ENCODE data around the gene KRT32.

The KRT32 gene

GRCh38 chr17:41498276-41498675 is 31.1 kb upstream of the KRT32 start:
- H3K14ac ChIP-seq (ENCODE audit: low read length) = no peak overlapping the region
- H3K9ac ChIP-seq (ENCODE audit: low read depth, low read length, poor library complexity) = no peak overlapping the region
- H3K23ac ChIP-seq (ENCODE audit: low read depth, low read length, poor library complexity) = no peak overlapping the region
- peaks cover 0 to 3% (median 0%) of the 10 kb centered on the region in 3 experiments for H3K27me3 ChIP-seq (ENCODE audit: control insufficient read depth in 3 of 3, insufficient read depth in 3 of 3, low read depth in 1 of 3, low read length in 3 of 3)
- no peak overlapping the region for H3K4me2 ChIP-seq (ENCODE audit: insufficient read depth, low read length, poor library complexity, severe bottlenecking)
- no peak overlapping the region for H2BK12ac ChIP-seq (ENCODE audit: low read length)
- DNase-seq (ENCODE audit: low spot score) = no peak
- peaks cover 0 to 9% of the 10 kb centered on the region in 2 donors for H3K4me1 ChIP-seq (ENCODE audit: control insufficient read depth in 2 of 2, insufficient read depth in 1 of 2, low read depth in 1 of 2, low read length in 2 of 2)
- H3K9me3 ChIP-seq (replicated peaks in 1 of 2; ENCODE audit: control insufficient read depth in 2 of 2, insufficient read depth in 1 of 2, low read depth in 1 of 2, low read length in 2 of 2) = no peaks in the 10 kb centered on the region
- no peaks in the 10 kb centered on the region for H3K36me3 ChIP-seq (replicated peaks in 1 of 2; ENCODE audit: control insufficient read depth in 2 of 2, insufficient read depth in 2 of 2, low read length in 2 of 2)
- peak overlapping the region; percentile 38 for H2AK5ac ChIP-seq (ENCODE audit: low read depth, low read length)
- H2BK15ac ChIP-seq (ENCODE audit: low read length) = no peak overlapping the region
- no CpG with 5 or more reads among the region's 6 CpGs for WGBS, 2 donors (ENCODE audit: extremely low coverage in 2 of 2, insufficient read length in 2 of 2, insufficient replicate concordance in 1 of 2)
- no peak overlapping the region for H4K91ac ChIP-seq (ENCODE audit: low read depth, low read length, poor library complexity)
- no peak overlapping the region for H3K4ac ChIP-seq (ENCODE audit: low read length)
- H3K18ac ChIP-seq (ENCODE audit: low read length) = no peak overlapping the region
- no peak overlapping the region for H2AFZ ChIP-seq (ENCODE audit: low read length)
- no peak overlapping the region for H4K8ac ChIP-seq (ENCODE audit: low read depth, low read length)
- no peak overlapping the region for H3K4me3 ChIP-seq (ENCODE audit: low read length in 2 of 2)
- no peak overlapping the region for H2BK5ac ChIP-seq (ENCODE audit: low read length)
- H3K27ac ChIP-seq (replicated peaks; ENCODE audit: low read length) = no peak overlapping the region
- no peak overlapping the region for H2BK120ac ChIP-seq (ENCODE audit: low read depth, low read length)
- H3K79me1 ChIP-seq (ENCODE audit: low read depth, low read length) = no peaks in the 10 kb centered on the region

- H3K27me3 ChIP-seq (ENCODE audit: control insufficient read depth in 3 of 3, insufficient read depth in 3 of 3, low read depth in 1 of 3, low read length in 3 of 3) = peaks cover 0 to 3% (median 0%) of the 10 kb centered on the region in 3 experiments
- no peak overlapping the region for H3K4me2 ChIP-seq (ENCODE audit: insufficient read depth, low read length, poor library complexity, severe bottlenecking)
- H3K4me1 ChIP-seq (ENCODE audit: control insufficient read depth in 2 of 2, insufficient read depth in 1 of 2, low read depth in 1 of 2, low read length in 2 of 2) = peaks cover 0 to 9% of the 10 kb centered on the region in 2 donors
- H2BK5ac ChIP-seq (ENCODE audit: low read length) = no peak overlapping the region
- no peaks in the 10 kb centered on the region for H3K36me3 ChIP-seq (replicated peaks in 1 of 2; ENCODE audit: control insufficient read depth in 2 of 2, insufficient read depth in 2 of 2, low read length in 2 of 2)
- DNase-seq (ENCODE audit: low spot score) = peak; percentile 21
- H3K23ac ChIP-seq (ENCODE audit: low read depth, low read length, poor library complexity) = no peak overlapping the region
- H3K9me3 ChIP-seq (replicated peaks in 1 of 2; ENCODE audit: control insufficient read depth in 2 of 2, insufficient read depth in 1 of 2, low read depth in 1 of 2, low read length in 2 of 2) = no peaks in the 10 kb centered on the region
- no CpG with 5 or more reads among the region's 12 CpGs for WGBS, 2 donors (ENCODE audit: extremely low coverage in 2 of 2, insufficient read length in 2 of 2, insufficient replicate concordance in 1 of 2)
- H3K27ac ChIP-seq (replicated peaks; ENCODE audit: low read length) = no peak overlapping the region
- no peak overlapping the region for H2AK5ac ChIP-seq (ENCODE audit: low read depth, low read length)
- H2BK12ac ChIP-seq (ENCODE audit: low read length) = no peak overlapping the region
- no peak overlapping the region for H3K9ac ChIP-seq (ENCODE audit: low read depth, low read length, poor library complexity)
- H2BK15ac ChIP-seq (ENCODE audit: low read length) = no peak overlapping the region
- H3K14ac ChIP-seq (ENCODE audit: low read length) = no peak overlapping the region
- H3K4ac ChIP-seq (ENCODE audit: low read length) = no peak overlapping the region
- H2AFZ ChIP-seq (ENCODE audit: low read length) = no peak overlapping the region
- H4K8ac ChIP-seq (ENCODE audit: low read depth, low read length) = no peak overlapping the region
- H3K4me3 ChIP-seq (ENCODE audit: low read length in 2 of 2) = no peak overlapping the region
- H4K91ac ChIP-seq (ENCODE audit: low read depth, low read length, poor library complexity) = no peak overlapping the region
- H3K79me1 ChIP-seq (ENCODE audit: low read depth, low read length) = no peaks in the 10 kb centered on the region
- H2BK120ac ChIP-seq (ENCODE audit: low read depth, low read length) = no peak overlapping the region
- no peak overlapping the region for H3K18ac ChIP-seq (ENCODE audit: low read length)
Observed at GRCh38 chr17:41496803-41497484, 29.8 kb upstream of the KRT32 start.

- H2BK12ac ChIP-seq (ENCODE audit: low read length) = no peak overlapping the region
- H3K18ac ChIP-seq (ENCODE audit: low read length) = no peak overlapping the region
- H3K4me3 ChIP-seq (ENCODE audit: low read length in 2 of 2) = no peak overlapping the region
- no peak overlapping the region for H2AK5ac ChIP-seq (ENCODE audit: low read depth, low read length)
- DNase-seq (ENCODE audit: low spot score) = no peak
- no peak overlapping the region for H3K23ac ChIP-seq (ENCODE audit: low read depth, low read length, poor library complexity)
- no peaks in the 10 kb centered on the region for H3K9me3 ChIP-seq (replicated peaks in 1 of 2; ENCODE audit: control insufficient read depth in 2 of 2, insufficient read depth in 1 of 2, low read depth in 1 of 2, low read length in 2 of 2)
- no peak overlapping the region for H3K9ac ChIP-seq (ENCODE audit: low read depth, low read length, poor library complexity)
- H3K14ac ChIP-seq (ENCODE audit: low read length) = peak overlapping the region; percentile 65
- H3K4me2 ChIP-seq (ENCODE audit: insufficient read depth, low read length, poor library complexity, severe bottlenecking) = no peak overlapping the region
- H3K4me1 ChIP-seq (ENCODE audit: control insufficient read depth in 2 of 2, insufficient read depth in 1 of 2, low read depth in 1 of 2, low read length in 2 of 2) = no peaks in the 10 kb centered on the region
- H3K27me3 ChIP-seq (ENCODE audit: control insufficient read depth in 3 of 3, insufficient read depth in 3 of 3, low read depth in 1 of 3, low read length in 3 of 3) = peaks cover 0 to 4% (median 0%) of the 10 kb centered on the region in 3 experiments
- H3K27ac ChIP-seq (replicated peaks; ENCODE audit: low read length) = no peak overlapping the region
- no peak overlapping the region for H4K8ac ChIP-seq (ENCODE audit: low read depth, low read length)
- H3K4ac ChIP-seq (ENCODE audit: low read length) = no peak overlapping the region
- H3K36me3 ChIP-seq (replicated peaks in 1 of 2; ENCODE audit: control insufficient read depth in 2 of 2, insufficient read depth in 2 of 2, low read length in 2 of 2) = no peaks in the 10 kb centered on the region
- no peak overlapping the region for H2AFZ ChIP-seq (ENCODE audit: low read length)
- no peak overlapping the region for H4K91ac ChIP-seq (ENCODE audit: low read depth, low read length, poor library complexity)
- H2BK120ac ChIP-seq (ENCODE audit: low read depth, low read length) = no peak overlapping the region
- no peak overlapping the region for H2BK15ac ChIP-seq (ENCODE audit: low read length)
- no peaks in the 10 kb centered on the region for H3K79me1 ChIP-seq (ENCODE audit: low read depth, low read length)
- WGBS, 2 donors (ENCODE audit: extremely low coverage in 2 of 2, insufficient read length in 2 of 2, insufficient replicate concordance in 1 of 2) = no CpG with 5 or more reads among the region's 2 CpGs
- no peak overlapping the region for H2BK5ac ChIP-seq (ENCODE audit: low read length)
Observed at GRCh38 chr17:41494524-41494923, 27.3 kb upstream of the KRT32 start.

- Histone ChIP-seq H3K79me1 (ENCODE audit: low read depth, low read length) (no peaks in the 10 kb centered on the region), H3K4me2 (ENCODE audit: insufficient read depth, low read length, poor library complexity, severe bottlenecking) (no peak overlapping the region), H4K91ac (ENCODE audit: low read depth, low read length, poor library complexity) (no peak overlapping the region), H3K18ac (ENCODE audit: low read length) (no peak overlapping the region), H3K9me3 (replicated peaks in 1 of 2; ENCODE audit: control insufficient read depth in 2 of 2, insufficient read depth in 1 of 2, low read depth in 1 of 2, low read length in 2 of 2) (no peaks in the 10 kb centered on the region), H3K27ac (replicated peaks; ENCODE audit: low read length) (no peak overlapping the region), H2BK15ac (ENCODE audit: low read length) (no peak overlapping the region), H2BK12ac (ENCODE audit: low read length) (no peak overlapping the region), H2BK5ac (ENCODE audit: low read length) (no peak overlapping the region), H3K36me3 (replicated peaks in 1 of 2; ENCODE audit: control insufficient read depth in 2 of 2, insufficient read depth in 2 of 2, low read length in 2 of 2) (no peaks in the 10 kb centered on the region), H3K14ac (ENCODE audit: low read length) (no peak overlapping the region), H2AFZ (ENCODE audit: low read length) (no peak overlapping the region), H4K8ac (ENCODE audit: low read depth, low read length) (no peak overlapping the region), H2AK5ac (ENCODE audit: low read depth, low read length) (no peak overlapping the region), H3K23ac (ENCODE audit: low read depth, low read length, poor library complexity) (no peak overlapping the region), H3K27me3 (ENCODE audit: control insufficient read depth in 3 of 3, insufficient read depth in 3 of 3, low read depth in 1 of 3, low read length in 3 of 3) (peaks cover 0 to 14% (median 0%) of the 10 kb centered on the region in 3 experiments), H3K4me3 (ENCODE audit: low read length in 2 of 2) (no peak overlapping the region), H3K9ac (ENCODE audit: low read depth, low read length, poor library complexity) (no peak overlapping the region), H2BK120ac (ENCODE audit: low read depth, low read length) (no peak overlapping the region), H3K4me1 (ENCODE audit: control insufficient read depth in 2 of 2, insufficient read depth in 1 of 2, low read depth in 1 of 2, low read length in 2 of 2) (no peaks in the 10 kb centered on the region), H3K4ac (ENCODE audit: low read length) (no peak overlapping the region)
- no CpG with 5 or more reads among the region's 4 CpGs for WGBS, 2 donors (ENCODE audit: extremely low coverage in 2 of 2, insufficient read length in 2 of 2, insufficient replicate concordance in 1 of 2)
- DNase-seq (ENCODE audit: low spot score) = no peak
Observed at GRCh38 chr17:41492771-41493170, 25.6 kb upstream of the KRT32 start.
